CD4-positive, alpha-beta T cell treated with Interleukin-2 at 100 ng/mL for 4 hours (primary cell): ENCODE data around the gene HS6ST3.

ENCODE experiments used
- DNase-seq: peaks from one replicate; pipeline ENCODE4 v3.0.0-alpha.2; 2020; ENCODE audit warnings: low spot score

The HS6ST3 gene

DNA sequence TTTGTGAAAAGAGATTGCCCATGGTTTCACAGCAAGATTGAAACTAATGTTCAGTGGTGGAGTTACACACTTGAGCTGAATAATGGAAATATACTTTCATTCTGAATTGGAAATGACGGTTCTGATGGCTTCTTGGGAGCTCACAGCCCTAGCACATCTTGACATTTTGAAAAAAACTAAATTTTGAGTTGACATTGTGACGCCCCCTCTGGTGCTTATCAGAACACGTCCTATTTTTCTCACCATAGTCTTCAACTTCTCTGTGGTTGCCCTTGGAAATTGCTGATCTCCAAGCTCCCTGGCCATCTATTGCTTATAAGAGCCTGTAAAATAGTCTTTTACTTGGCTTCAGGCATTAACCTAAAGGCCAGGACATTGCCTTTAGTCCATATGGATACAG, 702.3 kb downstream of the HS6ST3 start:
- DNase-seq, result no peak

DNA sequence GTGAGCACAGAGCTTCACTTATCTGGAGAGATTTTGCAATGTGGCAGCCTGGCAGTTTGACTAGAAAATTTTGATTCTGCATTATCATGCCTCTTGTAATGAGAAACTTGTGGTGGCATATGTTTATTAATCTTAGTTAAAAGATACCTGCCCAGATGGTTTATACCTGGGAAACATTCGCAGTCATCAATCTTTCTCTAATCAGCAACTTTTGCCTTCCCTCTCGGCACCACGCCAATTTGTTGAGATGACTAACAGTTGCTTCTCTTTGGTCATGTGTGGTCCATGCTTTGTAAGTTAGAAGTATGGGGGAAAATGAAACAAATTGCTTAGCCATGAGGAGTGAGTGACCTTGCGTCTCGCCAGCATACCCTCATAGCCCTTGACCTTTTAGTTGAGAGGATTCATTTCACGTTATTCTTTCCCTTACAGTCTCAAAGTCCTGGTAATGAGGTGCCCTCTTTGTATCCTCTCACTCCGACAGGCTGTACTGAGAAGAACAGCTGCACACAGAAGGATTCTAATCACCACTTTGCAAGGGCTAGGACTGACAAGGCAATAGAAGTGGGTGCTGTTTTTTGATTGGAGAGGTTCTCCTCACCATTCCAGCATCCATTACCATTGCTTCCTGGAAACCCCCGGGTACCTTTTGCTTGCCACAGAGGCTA, 703.0 kb downstream of the HS6ST3 start:
- no peak for DNase-seq

DNA sequence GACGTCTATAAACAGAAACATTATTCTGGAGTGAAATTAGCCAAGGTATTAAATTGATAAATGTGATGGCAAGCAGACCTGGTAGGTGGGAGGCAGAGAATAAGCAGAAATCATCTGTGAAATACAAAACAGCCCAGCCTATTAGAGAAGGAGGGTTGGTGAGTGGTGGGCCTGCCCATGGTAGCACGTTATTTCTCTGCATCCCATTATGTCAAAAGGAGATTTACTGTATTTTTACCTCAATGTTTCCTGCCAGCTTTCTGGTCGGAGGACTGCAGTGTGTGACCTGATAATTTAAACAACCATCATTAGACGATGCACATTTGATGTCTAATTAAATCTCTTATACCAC, 703.5 kb downstream of the HS6ST3 start:
- no peak for DNase-seq

DNA sequence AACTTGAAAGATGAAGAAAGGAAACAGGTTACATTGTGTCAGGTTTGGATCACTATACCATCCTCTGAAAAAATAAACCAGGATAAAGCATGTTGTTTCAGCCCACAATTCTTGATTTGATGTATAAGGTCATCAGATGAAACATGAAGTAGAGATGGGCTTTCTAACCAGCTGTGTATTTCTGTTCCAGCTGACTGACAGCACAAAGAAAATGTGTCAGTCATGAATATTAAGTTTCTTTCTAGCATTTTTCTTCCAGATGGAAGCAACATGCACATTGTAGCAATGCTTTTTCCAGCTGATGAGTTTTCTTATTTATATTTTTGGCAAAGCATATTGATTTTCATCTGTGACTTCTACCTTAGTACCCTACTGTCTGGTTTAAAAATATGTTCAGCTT, 704.8 kb downstream of the HS6ST3 start:
- DNase-seq, result no peak

DNA sequence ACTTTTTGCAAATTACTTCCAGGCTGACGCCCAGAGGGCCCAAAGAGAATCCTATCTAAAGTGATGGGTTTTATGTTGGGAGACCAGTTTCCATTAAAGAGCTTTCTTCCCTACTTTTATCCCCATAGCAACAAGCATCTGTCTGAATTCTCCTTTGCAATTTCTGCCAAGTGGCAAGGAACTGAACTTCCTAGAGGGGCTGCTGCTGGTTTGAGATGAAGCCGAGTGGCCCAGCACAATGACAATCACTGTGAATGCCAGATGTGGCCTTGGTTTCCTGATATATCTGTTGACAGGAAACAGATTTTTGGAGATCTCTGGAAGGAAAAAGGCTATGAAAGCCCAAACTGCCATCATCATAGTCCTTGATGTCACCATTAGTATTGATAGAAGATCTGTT, 705.8 kb downstream of the HS6ST3 start:
- no peak for DNase-seq

DNA sequence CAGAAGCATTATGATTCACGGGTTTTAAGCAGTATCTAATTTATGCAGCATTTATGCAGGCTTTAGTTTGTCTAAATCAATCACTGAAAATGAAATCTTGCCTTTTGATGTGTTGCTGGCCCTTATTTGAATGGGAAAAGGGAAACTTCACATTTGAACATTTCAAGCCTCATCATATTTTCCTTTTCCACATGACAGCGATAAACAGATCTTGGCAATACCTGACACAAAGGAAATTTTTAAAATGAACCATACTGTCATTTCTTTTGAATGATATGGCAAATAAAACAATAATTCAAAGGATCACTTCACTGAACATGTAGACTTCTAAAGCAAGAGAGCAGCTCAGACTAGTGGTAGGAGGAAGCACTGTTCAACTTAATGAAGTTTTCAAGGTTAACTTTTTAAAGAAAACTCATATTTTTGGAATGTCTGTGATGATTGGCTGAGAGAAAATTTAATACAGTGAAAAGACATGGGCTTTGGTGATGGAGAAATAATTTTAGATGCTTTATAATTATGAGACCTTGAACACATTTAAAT, 706.3 kb downstream of the HS6ST3 start:
- DNase-seq, result no peak

DNA sequence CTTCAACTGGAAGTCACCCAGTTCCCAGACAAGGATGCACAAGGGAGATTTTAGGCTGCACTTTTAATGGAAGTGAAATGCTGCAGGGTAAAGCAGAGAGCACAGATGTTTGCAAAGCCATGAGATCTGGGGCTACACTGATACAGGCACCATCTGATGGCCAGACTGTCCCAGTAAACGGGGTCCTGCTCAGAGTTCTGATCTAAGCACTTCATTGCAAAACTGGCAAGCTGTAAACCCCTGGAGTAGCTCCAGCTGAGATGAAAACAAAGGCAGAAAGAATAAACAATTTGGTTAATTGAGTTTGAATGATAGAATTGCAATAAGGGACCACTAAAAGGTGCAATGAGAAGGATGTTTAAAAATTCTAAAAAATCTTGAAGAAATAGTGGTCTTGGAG, 707.2 kb downstream of the HS6ST3 start:
- no peak for DNase-seq

DNA sequence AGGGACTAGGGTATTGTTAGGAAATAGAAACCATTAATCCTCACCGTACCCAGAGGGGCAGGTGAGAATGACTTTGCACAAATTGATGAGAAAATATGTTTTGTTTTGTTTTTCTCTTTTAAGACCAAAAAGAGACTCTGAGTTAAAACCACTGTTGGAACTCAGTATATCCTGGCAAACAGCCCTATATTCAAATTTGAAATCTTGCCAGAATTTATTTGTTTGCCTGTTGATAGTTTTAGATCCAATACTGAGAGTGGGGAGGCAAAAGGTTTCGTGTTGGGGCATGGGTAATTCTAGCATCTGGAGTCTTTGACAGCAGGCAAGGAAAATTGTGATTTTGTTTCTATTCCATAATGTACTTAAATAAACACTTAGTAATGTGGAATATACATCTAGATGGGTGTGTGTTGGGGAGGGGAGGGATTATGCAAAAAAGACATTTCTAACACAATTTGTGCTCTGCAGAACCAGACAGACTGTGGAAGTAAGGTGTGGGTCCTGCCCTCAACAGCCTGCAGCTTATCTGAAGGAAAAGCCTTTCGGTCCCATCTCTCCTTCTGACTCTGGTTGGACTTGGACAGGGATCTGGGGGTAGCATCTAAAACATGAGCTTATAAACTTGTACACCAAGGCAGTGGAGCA, 713.7 kb downstream of the HS6ST3 start:
- DNase-seq, result no peak

DNA sequence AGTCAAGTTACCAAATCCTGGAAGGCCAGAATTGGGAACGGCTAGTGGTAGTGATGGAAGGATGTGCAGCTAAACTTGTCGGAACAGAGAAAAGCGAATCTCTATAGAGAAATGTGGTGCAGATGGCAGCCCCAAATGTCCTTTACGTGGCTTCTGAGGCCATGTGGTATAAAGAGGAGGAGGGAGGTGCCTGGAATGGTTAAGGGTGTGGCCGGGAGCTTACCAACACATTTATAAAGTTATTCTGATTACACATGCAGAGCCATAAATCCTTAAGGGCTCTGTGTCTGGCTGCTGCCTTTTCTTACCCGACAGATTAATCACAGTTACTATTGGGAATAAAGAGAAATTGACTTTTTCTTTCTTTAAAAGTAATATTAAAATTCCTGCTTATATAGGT, 714.3 kb downstream of the HS6ST3 start:
- no peak for DNase-seq

DNA sequence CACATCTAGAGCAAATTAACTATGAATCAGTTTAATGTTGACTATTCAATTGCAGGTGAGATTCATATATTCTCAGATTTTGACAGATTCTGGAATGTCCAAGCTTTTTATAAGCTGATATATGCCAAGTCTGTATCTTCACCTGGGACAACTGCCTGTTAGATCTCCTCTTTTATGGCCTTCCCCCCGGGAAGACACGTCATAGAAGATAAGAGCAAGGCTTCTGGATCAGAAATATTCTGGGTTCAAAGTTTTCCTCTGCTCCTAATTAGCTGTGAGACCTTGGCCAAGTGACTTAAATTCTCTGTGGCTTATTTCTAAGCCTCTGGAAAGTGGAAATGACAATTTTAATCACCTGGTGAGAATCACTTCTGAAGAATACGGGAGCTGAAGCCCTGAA, 716.8 kb downstream of the HS6ST3 start:
- DNase-seq, result no peak

DNA sequence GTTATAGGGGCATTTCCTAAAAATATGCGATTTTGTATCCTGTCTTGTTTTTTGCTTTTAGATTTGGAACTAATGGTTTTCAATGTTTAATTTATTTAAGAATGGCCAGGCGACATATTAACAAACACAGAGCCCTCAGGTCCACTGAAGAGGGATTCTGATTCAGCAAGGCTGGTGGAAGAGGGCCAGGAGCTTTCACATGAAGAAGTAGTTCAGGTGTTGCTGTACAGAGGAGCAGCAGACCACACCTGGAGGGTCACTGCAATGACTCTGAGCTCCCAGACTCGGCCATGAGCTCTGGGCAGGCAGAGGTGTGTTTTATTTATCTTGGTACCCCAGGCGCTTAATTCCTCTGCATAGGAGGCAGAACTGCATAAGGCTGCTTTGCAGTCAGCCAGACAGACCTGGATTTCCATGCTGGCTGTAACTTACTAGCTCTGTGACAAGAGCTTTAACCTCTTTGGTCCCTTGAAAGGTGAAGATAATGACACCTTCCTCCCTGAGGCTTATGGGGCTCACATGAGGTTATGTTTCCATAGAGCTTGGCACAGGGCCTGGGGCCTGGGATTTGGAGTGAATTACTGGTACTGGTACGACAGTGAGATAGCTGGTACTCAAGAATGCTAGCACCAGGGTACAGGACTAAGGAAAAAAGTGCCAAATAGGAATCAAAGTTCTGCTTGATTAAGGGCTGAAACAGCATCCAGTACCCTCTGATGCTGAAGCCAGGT, 719.6 kb downstream of the HS6ST3 start:
- DNase-seq, result no peak

DNA sequence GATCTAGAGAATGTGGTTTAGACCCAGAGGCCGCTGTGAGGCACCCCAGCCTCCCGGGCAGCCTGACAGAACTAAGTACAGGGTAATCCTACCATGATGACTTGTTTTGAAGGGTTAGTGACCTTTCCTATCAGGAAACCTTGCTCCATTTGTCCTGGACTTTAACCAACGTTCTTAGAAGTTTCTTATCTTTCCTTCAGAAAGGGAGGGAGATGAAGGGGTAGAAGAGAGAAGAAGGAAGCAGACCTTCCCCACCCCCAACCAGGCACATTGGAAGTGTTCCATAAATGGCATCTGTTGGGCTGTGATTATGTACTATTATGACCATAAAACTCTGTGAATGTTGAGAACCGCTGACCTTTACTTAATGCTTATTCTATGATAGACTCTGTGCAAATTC, 720.2 kb downstream of the HS6ST3 start:
- DNase-seq, result no peak

DNA sequence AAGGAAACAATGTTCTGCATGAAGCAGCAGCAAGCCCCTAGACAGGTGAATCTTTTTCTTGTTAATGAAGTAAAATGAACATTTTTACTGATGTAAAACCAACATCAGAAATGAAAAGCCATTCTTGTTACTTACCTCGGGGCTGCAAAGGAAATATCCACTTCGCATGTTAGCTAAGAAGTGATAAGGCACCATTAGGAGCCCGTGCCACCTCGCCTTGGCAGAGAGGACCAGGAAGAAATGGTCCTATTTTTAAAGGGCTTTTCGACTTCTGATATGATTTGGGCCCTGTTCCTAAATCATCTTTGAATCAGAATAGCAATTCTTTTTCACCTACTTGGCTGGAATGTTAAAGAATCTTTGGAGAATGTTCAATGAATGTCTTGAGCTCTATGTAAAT, 721.1 kb downstream of the HS6ST3 start:
- DNase-seq, result no peak

DNA sequence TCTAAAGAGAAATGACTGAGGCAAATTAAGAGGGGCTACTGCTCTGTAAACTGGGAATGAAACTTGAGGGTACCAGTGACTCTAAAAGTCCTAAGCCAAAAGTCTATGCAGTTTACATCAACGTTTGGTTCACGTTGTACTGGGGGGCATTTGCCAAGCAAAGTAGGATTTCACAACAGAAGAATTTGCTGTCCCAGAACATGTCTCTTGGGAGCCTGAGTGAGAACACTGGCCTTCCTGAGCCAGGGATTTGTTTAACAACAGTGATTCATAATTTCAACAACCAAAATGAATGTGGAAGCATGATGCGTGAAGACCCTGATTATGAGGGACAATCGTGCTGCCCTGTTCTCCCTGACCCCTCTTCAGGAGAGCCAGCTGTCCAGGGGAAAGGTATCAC, 726.4 kb downstream of the HS6ST3 start:
- no peak for DNase-seq

DNA sequence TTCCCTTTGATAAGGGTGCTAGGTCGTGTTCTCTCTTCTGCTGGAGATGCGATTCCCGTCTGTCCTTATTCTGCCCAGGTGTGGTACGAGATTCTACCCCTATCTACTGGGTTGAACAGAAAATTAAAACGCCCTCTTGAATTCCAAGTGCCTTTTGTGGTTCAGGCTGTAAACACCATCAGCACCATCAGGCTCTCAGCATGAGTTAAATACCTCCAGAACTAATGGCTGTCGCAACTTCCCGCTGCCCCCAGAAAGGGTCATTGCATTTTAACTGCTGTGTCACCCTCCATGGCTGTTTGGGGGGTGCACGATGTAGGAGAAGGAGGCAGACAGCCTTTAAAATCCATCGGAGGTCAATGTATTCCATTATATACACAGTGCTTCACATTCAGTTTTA, 727.0 kb downstream of the HS6ST3 start:
- DNase-seq, result no peak

DNA sequence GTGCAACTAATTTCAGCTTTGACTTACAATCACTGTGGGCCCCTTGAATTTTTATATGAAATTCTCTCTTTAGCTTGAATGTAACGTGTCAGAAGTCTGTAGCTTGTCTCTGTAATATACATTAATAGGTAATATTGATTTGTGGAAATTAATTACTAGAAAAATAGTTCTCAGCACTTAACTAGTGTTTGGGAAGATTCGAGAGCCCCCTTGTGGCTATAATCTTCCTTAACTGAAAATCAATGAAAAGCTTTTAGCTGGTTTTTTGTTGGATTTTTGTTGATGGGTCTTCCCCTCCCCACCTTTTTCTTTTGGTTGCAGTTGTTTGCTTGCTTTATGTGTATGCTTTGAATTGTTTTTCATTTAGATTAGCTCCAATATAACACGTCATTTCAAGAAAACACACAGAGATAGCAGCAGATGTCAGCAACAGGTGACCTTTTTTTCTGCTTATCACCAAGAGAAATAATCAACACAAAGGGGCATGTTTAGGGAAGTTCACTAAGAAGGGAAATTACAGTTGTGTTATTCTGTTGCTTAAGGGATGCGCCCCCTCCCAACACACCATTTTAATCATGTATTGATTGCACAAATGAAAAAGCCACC, 727.5 kb downstream of the HS6ST3 start:
- no peak for DNase-seq

DNA sequence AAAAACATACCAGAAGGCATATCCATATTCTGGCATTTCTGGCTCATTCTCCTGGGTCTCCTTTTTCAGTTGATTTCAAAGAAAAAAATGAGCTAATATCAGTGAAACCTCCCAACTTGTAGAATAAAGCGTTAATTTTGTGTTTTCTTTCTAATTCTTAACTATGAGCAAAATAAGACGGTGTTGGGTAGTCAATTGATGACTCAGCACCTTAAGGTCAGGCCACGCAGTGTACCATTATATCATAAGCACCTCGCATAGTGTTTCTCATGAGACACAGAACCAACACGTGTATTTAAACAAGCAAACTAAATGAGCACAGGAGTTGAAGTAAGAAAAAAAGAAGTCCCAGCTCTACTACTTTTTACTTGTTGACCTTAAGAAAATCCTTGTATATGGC, 729.5 kb downstream of the HS6ST3 start:
- DNase-seq, result no peak

DNA sequence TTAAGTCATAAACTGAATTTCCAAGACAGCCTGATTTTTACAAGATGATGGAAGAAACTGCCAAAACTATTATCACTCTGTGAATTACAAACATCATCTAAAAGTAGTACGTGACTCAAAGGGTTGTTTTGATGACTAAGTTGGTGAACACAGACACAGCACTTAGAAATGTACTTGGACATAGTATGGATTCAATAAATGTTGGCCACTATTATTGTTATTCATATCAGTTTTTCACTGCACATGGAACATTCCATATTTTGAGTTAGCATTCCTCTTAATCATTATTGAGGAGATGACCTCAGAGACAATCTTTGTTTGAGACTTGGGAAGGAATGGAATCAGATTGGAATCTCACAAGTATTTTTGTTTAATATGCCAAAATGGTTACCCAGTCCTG, 731.5 kb downstream of the HS6ST3 start:
- no peak for DNase-seq

DNA sequence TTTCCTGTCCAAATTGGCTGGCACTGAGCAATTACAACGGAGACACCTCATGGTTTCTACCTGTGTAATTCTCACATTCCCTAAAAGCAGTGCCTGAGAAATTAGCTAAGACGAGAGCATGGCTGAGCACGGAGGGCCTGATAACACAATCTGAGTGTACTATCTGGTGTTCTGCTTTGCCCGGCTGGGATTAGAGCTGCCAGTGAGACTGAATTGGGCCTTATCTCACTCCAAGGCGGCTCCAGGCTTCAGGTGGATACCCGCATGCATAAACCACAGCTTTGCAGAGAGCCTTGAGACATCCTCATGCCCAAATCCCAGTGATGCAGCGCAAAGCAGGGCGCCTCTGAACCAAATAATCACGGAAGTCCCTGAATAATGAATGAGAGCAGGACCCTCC, 732.1 kb downstream of the HS6ST3 start:
- no peak for DNase-seq

DNA sequence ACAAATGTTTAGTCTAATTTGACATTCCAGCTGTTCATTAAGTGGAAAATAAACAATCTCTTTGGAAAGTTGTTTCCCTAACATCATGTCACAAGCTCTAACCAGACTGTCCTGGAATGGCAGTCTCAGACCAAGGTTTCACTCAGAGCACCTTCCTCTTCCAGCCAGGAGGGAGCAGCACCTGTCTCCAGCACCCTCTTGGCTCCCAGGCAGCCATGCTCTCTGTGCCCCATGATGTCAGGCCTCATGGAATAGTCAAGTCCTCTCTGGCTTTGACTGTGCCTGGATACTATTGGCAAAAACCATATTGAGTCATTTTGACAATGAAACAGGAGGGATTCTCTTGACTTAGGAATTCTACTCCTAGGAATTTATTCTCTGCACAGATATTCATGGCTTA, 733.0 kb downstream of the HS6ST3 start:
- no peak for DNase-seq

DNA sequence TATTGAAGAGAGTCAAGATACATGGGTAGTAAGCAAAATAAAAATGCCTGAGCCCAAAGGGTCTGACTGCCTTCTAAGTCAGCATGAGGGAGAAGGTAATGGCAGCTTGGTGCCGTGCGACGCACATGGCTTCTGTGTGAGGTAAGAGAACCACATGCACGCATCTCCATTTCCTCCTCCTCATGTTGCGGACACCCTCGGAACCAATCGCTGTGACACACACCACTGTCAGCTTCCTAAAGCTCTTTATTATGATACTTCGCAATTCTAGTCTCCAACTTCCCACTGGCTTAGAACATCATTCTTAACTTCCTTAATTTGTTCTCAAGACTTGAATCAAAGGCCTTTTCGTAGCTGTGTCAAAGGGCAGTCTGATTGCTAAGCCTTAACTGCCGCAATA, 734.2 kb downstream of the HS6ST3 start:
- no peak for DNase-seq

DNA sequence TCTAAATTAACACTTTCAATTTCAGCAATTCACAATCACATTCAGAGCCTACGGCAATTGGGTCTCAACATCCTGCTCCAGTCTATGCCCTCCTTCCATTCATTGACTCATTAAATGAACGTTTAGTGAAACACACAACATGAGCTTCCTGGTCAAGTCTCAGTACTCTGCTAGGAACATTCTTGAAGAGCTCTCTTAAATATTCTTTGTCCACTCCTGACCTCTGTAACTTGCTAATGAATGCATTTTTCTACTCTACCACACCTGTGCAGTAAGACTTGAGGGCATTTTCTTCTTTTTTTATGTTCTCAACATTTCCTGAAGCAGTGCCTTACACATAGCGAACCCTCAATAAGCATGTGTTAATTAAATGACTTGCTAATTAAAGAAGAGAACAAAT, 735.7 kb downstream of the HS6ST3 start:
- DNase-seq, result no peak

DNA sequence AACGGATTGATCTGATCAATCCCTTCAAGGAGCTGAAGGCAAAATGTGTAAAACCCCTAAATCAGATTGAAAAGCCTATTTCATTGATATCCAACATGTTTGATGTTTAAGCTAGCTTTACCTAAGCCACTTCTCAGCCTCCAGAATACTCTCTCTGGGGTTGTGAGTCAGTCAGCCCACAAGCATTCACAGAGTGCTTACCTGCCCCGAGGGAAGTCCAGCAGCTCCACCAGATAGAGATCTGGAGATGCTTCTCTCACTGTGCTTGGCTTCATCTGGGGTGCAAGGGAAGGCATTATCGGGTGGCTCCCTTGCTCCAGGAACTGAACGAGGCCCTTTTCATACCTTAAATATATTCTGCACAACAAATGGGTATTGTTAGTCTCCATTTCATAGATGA, 744.7 kb downstream of the HS6ST3 start:
- DNase-seq, result no peak
